Measurements from ENCODE around the gene SEC22B.
"Not testable (repeated sequence)": the region's sequence is repeated elsewhere in the genome, so short reads cannot be mapped to it uniquely, and the experiment has no call there.

- TF ChIP-seq CTCF, POLR2AphosphoS5 (IDR thresholded peaks at IDR 0.05): not testable (repeated sequence)
Observed at GRCh38 chr1:120162015-120162414, 14.3 kb downstream of the SEC22B start.
